Activated CD8-positive, alpha-beta T cell treated with anti-CD3 and anti-CD28 coated beads for 36 hours (primary cell): ENCODE measurements around the gene ITGB2. TPM values are rescaled to one million over a fixed set of nuclear protein-coding genes. Genes with fewer than 3 reads are reported as not detected.
A peak's percentile ranks its signal among the peaks of the same experiment; 100 is the strongest.

Experiments used
- ATAC-seq: fragments of 200-7000 bp; cut with Tn5 transposase; one replicate; pipeline ENCODE4 v1.10.0; 2021; ENCODE audit warnings: mild to moderate bottlenecking, moderate library complexity
- CTCF ChIA-PET: fragments of 350-600 bp; sonication (Branson Sonifier 250); formaldehyde crosslinking; loops from one replicate; lab custom pipeline; 2021; ENCODE audit warnings: antibody characterized with exemption; lab: Charles Lee
- POLR2A ChIA-PET: fragments of 350-600 bp; sonication (Branson Sonifier 250); formaldehyde crosslinking; loops from one replicate; lab custom pipeline; 2021; ENCODE audit warnings: antibody characterized with exemption; lab: Charles Lee
- DNase-seq: peaks from one replicate; pipeline ENCODE4 v3.0.0-alpha.2; 2020
- H3K27ac Mint-ChIP-seq: one replicate; pipeline ENCODE4 v1.8.0; 2021; ENCODE audit warnings: mild to moderate bottlenecking, mixed read lengths
- H3K27me3 Mint-ChIP-seq: one replicate; pipeline ENCODE4 v1.8.0; 2021; ENCODE audit warnings: mixed read lengths
- H3K36me3 Mint-ChIP-seq: one replicate; pipeline ENCODE4 v1.8.0; 2021; ENCODE audit warnings: low read depth, mixed read lengths
- H3K4me1 Mint-ChIP-seq: one replicate; pipeline ENCODE4 v1.8.0; 2021; ENCODE audit warnings: low read depth, mixed read lengths
- H3K4me3 Mint-ChIP-seq: one replicate; pipeline ENCODE4 v1.8.0; 2021; ENCODE audit warnings: mild to moderate bottlenecking, moderate library complexity, mixed read lengths
- H3K9me3 Mint-ChIP-seq: one replicate; pipeline ENCODE4 v1.8.0; 2021; ENCODE audit warnings: mixed read lengths
- CTCF ChIP-seq: fragments of 200-600 bp; IDR thresholded peaks from one replicate; pipeline ENCODE4 v1.8.0; 2022; ENCODE audit warnings: antibody characterized with exemption, mild to moderate bottlenecking
- intact Hi-C: fragments of 100-400 bp; cut with micrococcal nuclease; formaldehyde crosslinking; loops from one replicate; pipeline ENCODE4 v1.10.0; 2022
- total RNA-seq, 2 experiments: library from RNA; stranded (reverse); gene quantifications; one replicate each; pipeline ENCODE4 v1.2.3, GENCODE V29; 2021

Gene ITGB2
- total RNA-seq, 2 experiments from 2014 or later, result 340 to 343 TPM

GRCh38 chr21:44933199-44933917 lies 12.7 kb upstream of the ITGB2 start:
- H3K27ac Mint-ChIP-seq, result no peak overlapping the region
- TF ChIP-seq CTCF, result no peak
- CTCF ChIA-PET, result interaction anchor here (0.9 to 8.1 kb wide), 11 partner anchors 8 to 205 kb away, joined by 3 to 83 read pairs (median 5); partner anchors contain the start of genes ITGB2, PTTG1IP and UBE2G2
- peaks cover 29% of the 10 kb centered on the region for H3K4me1 Mint-ChIP-seq
- no peaks in the 10 kb centered on the region for H3K9me3 Mint-ChIP-seq
- H3K36me3 Mint-ChIP-seq, result no peaks in the 10 kb centered on the region
- POLR2A ChIA-PET, result interaction anchor here (0.9 to 6.1 kb wide), 7 partner anchors 13 to 59 kb away, joined by 3 to 55 read pairs (median 7); partner anchors contain the start of gene ITGB2
- DNase-seq (no peak), ATAC-seq (no peak)
- H3K27me3 Mint-ChIP-seq, result no peaks in the 10 kb centered on the region
- peak overlapping the region; percentile 35 for H3K4me3 Mint-ChIP-seq
- intact Hi-C loops, result no loop called here

- ATAC-seq, result peak; percentile 50
- Mint-ChIP-seq H3K9me3 (no peaks in the 10 kb centered on the region), H3K4me1 (peaks cover 34% of the 10 kb centered on the region), H3K36me3 (no peaks in the 10 kb centered on the region), H3K4me3 (peak overlapping the region; percentile 78), H3K27ac (peak overlapping the region; percentile 77), H3K27me3 (no peaks in the 10 kb centered on the region)
- TF ChIP-seq CTCF, result peak; percentile 76
- POLR2A ChIA-PET, result interaction anchor here (0.8 to 6.1 kb wide), 13 partner anchors 12 to 131 kb away, joined by 3 to 55 read pairs (median 5); partner anchors contain the start of genes ITGB2, PTTG1IP and UBE2G2
- DNase-seq, result peak; percentile 77
- CTCF ChIA-PET, result interaction anchor here (0.6 to 8.1 kb wide), 25 partner anchors 9 to 205 kb away, joined by 3 to 83 read pairs (median 4); partner anchors contain the start of genes ITGB2, PTTG1IP and UBE2G2
- intact Hi-C loops, result no loop called here
Observed at GRCh38 chr21:44932408-44933181, 11.9 kb upstream of the ITGB2 start.

DNA sequence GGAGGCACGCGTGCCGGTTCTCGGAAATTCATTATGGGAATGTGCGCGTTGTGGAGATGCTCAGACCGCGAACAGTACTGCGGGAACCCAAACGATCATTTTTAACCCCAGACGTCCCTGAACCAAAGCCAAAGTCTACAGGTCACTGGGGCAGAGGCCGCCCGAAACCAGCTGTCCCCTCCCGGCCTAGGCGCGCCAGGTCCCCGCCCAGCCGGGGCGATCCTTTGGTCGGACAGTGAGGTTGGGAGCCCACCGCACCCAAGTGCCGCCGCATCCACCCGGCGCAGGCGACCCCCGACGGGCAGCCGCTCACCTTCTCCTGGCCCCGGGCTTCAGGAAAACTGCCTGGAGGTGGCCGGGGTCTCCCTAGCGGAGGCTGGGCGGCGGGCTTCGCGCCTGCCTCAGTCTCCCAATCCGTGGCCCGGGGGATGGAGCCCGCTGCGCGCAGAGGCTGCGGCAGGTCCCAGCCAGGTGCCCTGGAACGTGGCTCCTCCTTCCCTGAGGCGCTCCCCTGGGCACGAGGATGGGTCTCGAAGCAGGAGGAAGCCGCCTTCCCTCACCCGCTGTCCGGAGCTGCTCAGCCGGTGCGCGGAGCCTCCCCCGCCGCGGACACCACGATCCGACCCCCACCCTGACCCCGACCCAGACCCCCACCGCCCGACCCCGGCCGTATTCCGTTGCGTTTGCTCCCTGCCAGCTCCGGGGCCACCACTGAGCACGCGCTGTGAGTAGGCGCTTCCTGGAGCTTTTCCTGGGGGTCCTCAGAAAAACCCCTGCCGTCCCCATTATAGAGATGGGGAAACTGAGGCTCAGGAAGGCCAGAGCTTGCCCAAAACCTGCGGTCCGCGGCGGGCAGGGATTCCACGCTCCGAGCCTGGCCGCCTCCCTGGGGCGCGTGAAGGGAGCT lies 11.1 kb upstream of the ITGB2 start:
- intact Hi-C loops, result no loop called here
- ATAC-seq (no peak), DNase-seq (no peak)
- Mint-ChIP-seq H3K27me3 (no peaks in the 10 kb centered on the region), H3K4me3 (peak overlapping the region; percentile 78), H3K36me3 (no peaks in the 10 kb centered on the region), H3K9me3 (no peaks in the 10 kb centered on the region), H3K27ac (peak overlapping the region; percentile 84), H3K4me1 (peaks cover 42% of the 10 kb centered on the region)
- POLR2A ChIA-PET, result interaction anchor here (0.8 to 6.1 kb wide), 14 partner anchors 11 to 130 kb away, joined by 3 to 55 read pairs (median 4); partner anchors contain the start of genes ITGB2, PTTG1IP and UBE2G2
- CTCF ChIA-PET, result interaction anchor here (0.6 to 8.1 kb wide), 21 partner anchors 12 to 206 kb away, joined by 3 to 83 read pairs (median 4); partner anchors contain the start of genes ITGB2, PTTG1IP and UBE2G2
- no peak for TF ChIP-seq CTCF

GRCh38 chr21:44931137-44931500 lies 10.4 kb upstream of the ITGB2 start:
- ChIA-PET POLR2A (interaction anchor here (0.9 to 6.1 kb wide), 5 partner anchors 11 to 56 kb away, joined by 3 to 55 read pairs (median 4); partner anchors contain the start of gene ITGB2), CTCF (interaction anchor here (1.0 to 8.1 kb wide), 5 partner anchors 11 to 205 kb away, joined by 3 to 83 read pairs (median 7); partner anchors contain the start of gene ITGB2)
- ATAC-seq, result no peak
- Mint-ChIP-seq H3K4me1 (peaks cover 48% of the 10 kb centered on the region), H3K27ac (peak overlapping the region; percentile 84), H3K4me3 (peak overlapping the region; percentile 78), H3K9me3 (no peaks in the 10 kb centered on the region), H3K36me3 (peaks cover 2% of the 10 kb centered on the region), H3K27me3 (no peaks in the 10 kb centered on the region)
- no peak for TF ChIP-seq CTCF
- intact Hi-C loops, result no loop called here
- DNase-seq, result peak; percentile 45
